A549 (cell line): Measurements from ENCODE around the gene EPHA5.

Experiments
- BHLHE40 ChIP-seq: IDR thresholded peaks from 2 replicates; pipeline ENCODE4 v1.6.1; 2012; ENCODE audit warnings: low read depth, low read length, inconsistent platforms
- POLR2A ChIP-seq: IDR thresholded peaks from 2 replicates; pipeline ENCODE4 v1.6.1; 2012; ENCODE audit warnings: mild to moderate bottlenecking, low read length
- POLR2AphosphoS2 ChIP-seq: conservative IDR thresholded peaks from 2 replicates; pipeline ENCODE4 v1.6.1; 2012; ENCODE audit warnings: low read length, improper control_type of control experiment, inconsistent platforms
- SMC3 ChIP-seq: fragments of >200 bp; sonication (Bioruptor Twin); formaldehyde crosslinking; IDR thresholded peaks from 3 replicates; pipeline ENCODE4 v1.6.1; 2018; ENCODE audit warnings: inconsistent platforms
- ZFP36 ChIP-seq: fragments of 450-650 bp; IDR thresholded peaks from 2 replicates; pipeline ENCODE4 v1.6.1; 2014; ENCODE audit warnings: borderline replicate concordance; ENCODE audit not compliant: partially characterized antibody
- TF ChIP-seq, protein P1 (sequence below): fragments of >200 bp; sonication (Bioruptor Twin); formaldehyde crosslinking; IDR thresholded peaks from 3 replicates; pipeline ENCODE4 v1.5.1; 2016
- TF ChIP-seq, protein P2 (sequence below): IDR thresholded peaks from 2 replicates; pipeline ENCODE4 v1.6.1; 2012

DNA sequence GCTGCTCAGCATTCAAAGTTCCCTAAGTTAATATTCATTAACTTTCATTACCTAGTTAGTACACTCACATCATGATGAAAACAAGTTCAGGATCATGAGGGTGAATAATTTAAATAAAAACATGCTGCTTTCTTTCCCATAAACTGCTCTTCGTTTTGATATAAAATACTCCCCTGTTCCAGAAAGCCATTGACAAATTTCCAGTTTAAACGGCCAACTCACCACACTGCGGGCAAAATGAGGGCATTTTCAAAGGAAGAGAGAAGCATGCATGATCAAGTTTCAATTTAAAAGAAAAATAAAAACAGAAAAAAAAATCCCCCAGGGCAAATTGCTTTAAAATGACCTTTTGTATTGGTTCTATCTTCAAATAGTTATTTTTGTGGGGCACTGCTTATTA is 69.6 kb downstream of the EPHA5 start:
- TF ChIP-seq POLR2A (no peak), POLR2AphosphoS2 (no peak), BHLHE40 (no peak), SMC3 (no peak), ZFP36 (no peak)
- TF ChIP-seq, protein P1, sequence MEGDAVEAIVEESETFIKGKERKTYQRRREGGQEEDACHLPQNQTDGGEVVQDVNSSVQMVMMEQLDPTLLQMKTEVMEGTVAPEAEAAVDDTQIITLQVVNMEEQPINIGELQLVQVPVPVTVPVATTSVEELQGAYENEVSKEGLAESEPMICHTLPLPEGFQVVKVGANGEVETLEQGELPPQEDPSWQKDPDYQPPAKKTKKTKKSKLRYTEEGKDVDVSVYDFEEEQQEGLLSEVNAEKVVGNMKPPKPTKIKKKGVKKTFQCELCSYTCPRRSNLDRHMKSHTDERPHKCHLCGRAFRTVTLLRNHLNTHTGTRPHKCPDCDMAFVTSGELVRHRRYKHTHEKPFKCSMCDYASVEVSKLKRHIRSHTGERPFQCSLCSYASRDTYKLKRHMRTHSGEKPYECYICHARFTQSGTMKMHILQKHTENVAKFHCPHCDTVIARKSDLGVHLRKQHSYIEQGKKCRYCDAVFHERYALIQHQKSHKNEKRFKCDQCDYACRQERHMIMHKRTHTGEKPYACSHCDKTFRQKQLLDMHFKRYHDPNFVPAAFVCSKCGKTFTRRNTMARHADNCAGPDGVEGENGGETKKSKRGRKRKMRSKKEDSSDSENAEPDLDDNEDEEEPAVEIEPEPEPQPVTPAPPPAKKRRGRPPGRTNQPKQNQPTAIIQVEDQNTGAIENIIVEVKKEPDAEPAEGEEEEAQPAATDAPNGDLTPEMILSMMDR: no peak
- TF ChIP-seq, protein P2, sequence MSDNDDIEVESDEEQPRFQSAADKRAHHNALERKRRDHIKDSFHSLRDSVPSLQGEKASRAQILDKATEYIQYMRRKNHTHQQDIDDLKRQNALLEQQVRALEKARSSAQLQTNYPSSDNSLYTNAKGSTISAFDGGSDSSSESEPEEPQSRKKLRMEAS: no peak
